Measurements from ENCODE around the gene SMYD3.

SMYD3 gene

GRCh38 chr1:246462986-246463385 lies 44.1 kb downstream of the SMYD3 start:
- no peak for DNase-seq (ENCODE audit: low read depth)

GRCh38 chr1:246460406-246460805 lies 46.7 kb downstream of the SMYD3 start:
- no peak for DNase-seq (ENCODE audit: low read depth)

- DNase-seq (ENCODE audit: low read depth): no peak
Observed at GRCh38 chr1:246459221-246459620, 47.9 kb downstream of the SMYD3 start.

- no peak for DNase-seq (ENCODE audit: low read depth)
Observed at GRCh38 chr1:246455476-246455875, 51.6 kb downstream of the SMYD3 start.

- DNase-seq (ENCODE audit: low read depth): no peak
Observed at GRCh38 chr1:246454655-246455054, 52.4 kb downstream of the SMYD3 start.

- DNase-seq (ENCODE audit: low read depth): no peak
Observed at GRCh38 chr1:246450611-246451251, 56.3 kb downstream of the SMYD3 start.

GRCh38 chr1:246448373-246448772 lies 58.7 kb downstream of the SMYD3 start:
- no peak for DNase-seq (ENCODE audit: low read depth)

- DNase-seq (ENCODE audit: low read depth): no peak
Observed at GRCh38 chr1:246447501-246447900, 59.6 kb downstream of the SMYD3 start.

GRCh38 chr1:246445503-246445902 lies 61.6 kb downstream of the SMYD3 start:
- no peak for DNase-seq (ENCODE audit: low read depth)

- no peak for DNase-seq (ENCODE audit: low read depth)
Observed at GRCh38 chr1:246444617-246445016, 62.5 kb downstream of the SMYD3 start.

- DNase-seq (ENCODE audit: low read depth): no peak
Observed at GRCh38 chr1:246437961-246438360, 69.1 kb downstream of the SMYD3 start.

- no peak for DNase-seq (ENCODE audit: low read depth)
Observed at GRCh38 chr1:246435421-246436041, 71.5 kb downstream of the SMYD3 start.

- DNase-seq (ENCODE audit: low read depth): no peak
Observed at GRCh38 chr1:246434335-246434734, 72.7 kb downstream of the SMYD3 start.

GRCh38 chr1:246428542-246429308 lies 78.4 kb downstream of the SMYD3 start:
- peak; percentile 79 for DNase-seq (ENCODE audit: low read depth)

- no peak for DNase-seq (ENCODE audit: low read depth)
Observed at GRCh38 chr1:246427611-246428010, 79.5 kb downstream of the SMYD3 start.

GRCh38 chr1:246425895-246426294 lies 81.2 kb downstream of the SMYD3 start:
- no peak for DNase-seq (ENCODE audit: low read depth)

GRCh38 chr1:246425139-246425794 lies 81.8 kb downstream of the SMYD3 start:
- no peak for DNase-seq (ENCODE audit: low read depth)

- no peak for DNase-seq (ENCODE audit: low read depth)
Observed at GRCh38 chr1:246420300-246420699, 86.8 kb downstream of the SMYD3 start.

GRCh38 chr1:246418565-246419312 lies 88.3 kb downstream of the SMYD3 start:
- DNase-seq (ENCODE audit: low read depth): no peak

- no peak for DNase-seq (ENCODE audit: low read depth)
Observed at GRCh38 chr1:246417813-246418564, 89.1 kb downstream of the SMYD3 start.

GRCh38 chr1:246417152-246417812 lies 89.8 kb downstream of the SMYD3 start:
- peak; percentile 21 for DNase-seq (ENCODE audit: low read depth)

All from GM04503 (cell line).